ENCODE data around the gene NRCAM. TPM values are rescaled to one million over a fixed set of nuclear protein-coding genes. Genes with fewer than 3 reads are reported as not detected.

Gene NRCAM
- polyA plus RNA-seq, 3 donors, result not detected

DNA sequence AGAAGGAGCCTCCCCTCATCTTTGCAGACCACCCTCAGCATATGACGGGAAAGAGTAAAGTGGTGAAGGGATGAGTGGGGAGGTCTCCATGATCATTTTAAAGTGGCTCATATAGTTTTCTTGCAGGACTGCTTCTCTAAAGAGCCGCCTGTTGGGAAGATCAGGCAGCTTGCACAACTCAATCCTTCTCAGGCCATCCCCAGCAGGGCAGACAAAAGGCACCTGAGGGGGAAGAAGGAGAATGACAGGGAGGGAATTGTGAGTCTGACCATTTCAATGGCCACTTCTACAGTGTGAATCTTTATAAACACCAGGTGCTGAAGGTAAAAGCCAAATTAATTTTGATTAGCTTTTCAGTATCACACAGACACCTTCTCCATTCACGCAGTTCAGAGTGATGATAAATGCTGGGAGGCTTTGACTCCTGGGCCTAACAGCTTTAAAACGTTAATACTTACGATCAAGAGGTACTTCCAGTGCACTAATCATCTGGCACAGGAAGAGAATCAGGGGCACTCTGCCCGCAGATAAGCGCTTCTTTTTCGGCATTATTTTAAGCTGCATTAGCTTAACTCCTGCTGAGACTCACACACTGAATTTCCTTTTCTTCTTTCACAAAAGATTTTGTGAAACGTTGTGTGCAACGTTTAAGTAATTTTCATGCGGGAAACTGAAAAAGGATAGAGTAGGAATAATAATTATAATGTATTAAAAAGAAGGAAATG is 216.6 kb downstream of the NRCAM start:
- Mint-ChIP-seq H3K4me1 (no peaks in the 10 kb centered on the region), H3K27me3 (ENCODE audit: low read depth in 3 of 3) (peaks cover 2 to 5% (median 2%) of the 10 kb centered on the region in 3 donors), H3K36me3 (no peaks in the 10 kb centered on the region), H3K9me3 (no peaks in the 10 kb centered on the region), H3K4me3 (no peak overlapping the region), H3K27ac (no peak overlapping the region)
- Histone ChIP-seq H3K4me3 (replicated peaks in 1 of 3; ENCODE audit: low read depth in 2 of 3, low read length in 3 of 3) (no peak overlapping the region), H2AFZ (ENCODE audit: insufficient read depth, low read depth, low read length, poor library complexity, severe bottlenecking) (no peak overlapping the region), H3K27ac (ENCODE audit: low read depth in 1 of 2, low read length in 2 of 2) (no peak overlapping the region), H3K36me3 (replicated peaks in 1 of 2; ENCODE audit: control insufficient read depth in 1 of 2, insufficient read depth in 2 of 2, low read length in 2 of 2) (no peaks in the 10 kb centered on the region), H3K4me2 (replicated peaks; ENCODE audit: extremely low read depth, low read length, poor library complexity, severe bottlenecking) (no peak overlapping the region), H3K79me2 (ENCODE audit: insufficient read depth, low read length) (no peaks in the 10 kb centered on the region), H4K20me1 (ENCODE audit: insufficient read depth, low read length) (no peaks in the 10 kb centered on the region), H3K27me3 (ENCODE audit: control insufficient read depth in 2 of 2, insufficient read depth in 2 of 2, low read length in 2 of 2) (no peaks in the 10 kb centered on the region), H3K4me1 (ENCODE audit: control insufficient read depth in 1 of 2, insufficient read depth in 2 of 2, low read length in 2 of 2) (no peaks in the 10 kb centered on the region), H3K9me3 (replicated peaks in 1 of 2; ENCODE audit: control insufficient read depth in 1 of 2, insufficient read depth in 1 of 2, low read length in 2 of 2) (no peaks in the 10 kb centered on the region), H3K9ac (ENCODE audit: insufficient read depth, low read length, poor library complexity, severe bottlenecking) (no peak overlapping the region)
- WGBS (ENCODE audit: insufficient coverage), result 70% methylated on average over 3 of the region's 11 CpGs
- DNase-seq, result no peak
- intact Hi-C loops (cut with micrococcal nuclease), result no loop called here
- TF ChIP-seq, protein P1, sequence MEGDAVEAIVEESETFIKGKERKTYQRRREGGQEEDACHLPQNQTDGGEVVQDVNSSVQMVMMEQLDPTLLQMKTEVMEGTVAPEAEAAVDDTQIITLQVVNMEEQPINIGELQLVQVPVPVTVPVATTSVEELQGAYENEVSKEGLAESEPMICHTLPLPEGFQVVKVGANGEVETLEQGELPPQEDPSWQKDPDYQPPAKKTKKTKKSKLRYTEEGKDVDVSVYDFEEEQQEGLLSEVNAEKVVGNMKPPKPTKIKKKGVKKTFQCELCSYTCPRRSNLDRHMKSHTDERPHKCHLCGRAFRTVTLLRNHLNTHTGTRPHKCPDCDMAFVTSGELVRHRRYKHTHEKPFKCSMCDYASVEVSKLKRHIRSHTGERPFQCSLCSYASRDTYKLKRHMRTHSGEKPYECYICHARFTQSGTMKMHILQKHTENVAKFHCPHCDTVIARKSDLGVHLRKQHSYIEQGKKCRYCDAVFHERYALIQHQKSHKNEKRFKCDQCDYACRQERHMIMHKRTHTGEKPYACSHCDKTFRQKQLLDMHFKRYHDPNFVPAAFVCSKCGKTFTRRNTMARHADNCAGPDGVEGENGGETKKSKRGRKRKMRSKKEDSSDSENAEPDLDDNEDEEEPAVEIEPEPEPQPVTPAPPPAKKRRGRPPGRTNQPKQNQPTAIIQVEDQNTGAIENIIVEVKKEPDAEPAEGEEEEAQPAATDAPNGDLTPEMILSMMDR (IDR thresholded peaks at IDR 0.05), result no peak

- Histone ChIP-seq H3K9me3 (replicated peaks in 1 of 2; ENCODE audit: control insufficient read depth in 1 of 2, insufficient read depth in 1 of 2, low read length in 2 of 2) (no peaks in the 10 kb centered on the region), H3K4me2 (replicated peaks; ENCODE audit: extremely low read depth, low read length, poor library complexity, severe bottlenecking) (no peak overlapping the region), H3K4me1 (ENCODE audit: control insufficient read depth in 1 of 2, insufficient read depth in 2 of 2, low read length in 2 of 2) (no peaks in the 10 kb centered on the region), H2AFZ (ENCODE audit: insufficient read depth, low read depth, low read length, poor library complexity, severe bottlenecking) (no peak overlapping the region), H3K27me3 (ENCODE audit: control insufficient read depth in 2 of 2, insufficient read depth in 2 of 2, low read length in 2 of 2) (no peaks in the 10 kb centered on the region), H3K27ac (ENCODE audit: low read depth in 1 of 2, low read length in 2 of 2) (no peak overlapping the region), H3K79me2 (ENCODE audit: insufficient read depth, low read length) (no peaks in the 10 kb centered on the region), H4K20me1 (ENCODE audit: insufficient read depth, low read length) (no peaks in the 10 kb centered on the region), H3K36me3 (replicated peaks in 1 of 2; ENCODE audit: control insufficient read depth in 1 of 2, insufficient read depth in 2 of 2, low read length in 2 of 2) (no peaks in the 10 kb centered on the region), H3K4me3 (replicated peaks in 1 of 3; ENCODE audit: low read depth in 2 of 3, low read length in 3 of 3) (no peak overlapping the region), H3K9ac (ENCODE audit: insufficient read depth, low read length, poor library complexity, severe bottlenecking) (no peak overlapping the region)
- WGBS (ENCODE audit: insufficient coverage), result 86% methylated on average over 1 of the region's 2 CpGs
- TF ChIP-seq, protein P1 (IDR thresholded peaks at IDR 0.05), result no peak
- Mint-ChIP-seq H3K27ac (no peak overlapping the region), H3K9me3 (no peaks in the 10 kb centered on the region), H3K27me3 (ENCODE audit: low read depth in 3 of 3) (peaks cover 2 to 5% (median 2%) of the 10 kb centered on the region in 3 donors), H3K4me3 (no peak overlapping the region), H3K36me3 (no peaks in the 10 kb centered on the region), H3K4me1 (no peaks in the 10 kb centered on the region)
- no peak for DNase-seq
- intact Hi-C loops (cut with micrococcal nuclease), result no loop called here
Measured at GRCh38 chr7:108236681-108237415, 219.4 kb downstream of the NRCAM start.

Measured in CD14-positive monocyte (primary cell).